ENCODE results near the gene CHMP1A. TPM values are rescaled to one million over a fixed set of nuclear protein-coding genes. Genes with fewer than 3 reads are reported as not detected.
A peak's percentile ranks its signal among the peaks of the same experiment; 100 is the strongest.
"Not testable (repeated sequence)": the region's sequence is repeated elsewhere in the genome, so short reads cannot be mapped to it uniquely, and the experiment has no call there.

CHMP1A gene
- 61.0 and 103 TPM in 2 replicates for total RNA-seq (2014; rRNA removed; shearing (Covaris generic))

- peak; percentile 82 for DNase-seq (ENCODE audit: low read depth)
These were observed at the start of gene CHMP1A, which contains the start of gene SPATA33 for GRCh38 chr16:89657442-89658220. Gene CHMP1A (minus strand): TSS chr16:89657708. CDS start chr16:89657588, 120 bp downstream. Gene SPATA33 (plus strand): TSS chr16:89657836. CDS start chr16:89657912, 76 bp downstream.

GRCh38 chr16:89706518-89707260 lies 49.2 kb upstream of the CHMP1A start:
- DNase-seq (ENCODE audit: low read depth) = no peak

DNA sequence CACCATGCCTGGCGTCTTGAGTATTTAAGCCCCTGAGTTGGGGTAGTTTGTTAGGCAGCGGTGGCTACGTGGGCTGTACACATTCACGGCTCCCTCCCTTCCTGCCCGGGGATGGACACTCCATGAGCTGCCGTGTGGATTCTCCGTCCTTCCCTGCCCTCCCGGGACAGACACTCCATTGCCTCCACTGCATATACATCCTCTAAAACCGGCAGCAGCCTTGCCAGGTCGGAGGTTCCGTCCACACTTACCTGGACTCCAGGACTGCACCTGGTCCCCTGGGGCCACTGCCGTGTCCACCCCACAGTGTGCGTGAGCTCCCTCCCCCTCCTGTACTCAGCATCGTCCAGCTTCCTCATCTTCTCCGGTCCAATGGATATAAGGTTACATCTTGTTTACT lies 47.5 kb upstream of the CHMP1A start:
- DNase-seq (ENCODE audit: low read depth) = no peak

DNA sequence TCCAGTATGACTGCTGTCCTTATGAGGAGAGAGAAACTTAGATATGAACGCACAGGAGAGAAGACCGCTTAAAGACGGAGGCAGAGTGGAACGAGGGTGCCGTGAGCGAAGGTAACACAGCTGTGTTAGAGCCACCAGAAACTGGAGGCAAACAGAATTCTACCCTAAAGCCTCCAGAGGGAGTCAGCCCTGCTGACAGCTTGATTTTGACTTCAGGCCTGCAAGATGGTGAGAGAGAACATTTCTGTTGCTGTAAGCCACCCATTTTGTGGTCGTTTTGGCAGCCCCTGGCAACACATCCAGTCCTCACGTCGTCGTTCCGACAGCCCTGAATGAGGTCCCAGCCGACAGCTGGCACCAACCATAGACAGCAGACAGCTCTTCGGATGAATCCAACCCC lies 46.8 kb upstream of the CHMP1A start:
- DNase-seq (ENCODE audit: low read depth) = no peak

GRCh38 chr16:89701425-89702406 lies 44.2 kb upstream of the CHMP1A start, which contains the start of gene SPATA2L:
Gene SPATA2L (minus strand): TSS chr16:89701705. CDS start chr16:89701232, 473 bp downstream.
- peak; percentile 90 for DNase-seq (ENCODE audit: low read depth)

DNA sequence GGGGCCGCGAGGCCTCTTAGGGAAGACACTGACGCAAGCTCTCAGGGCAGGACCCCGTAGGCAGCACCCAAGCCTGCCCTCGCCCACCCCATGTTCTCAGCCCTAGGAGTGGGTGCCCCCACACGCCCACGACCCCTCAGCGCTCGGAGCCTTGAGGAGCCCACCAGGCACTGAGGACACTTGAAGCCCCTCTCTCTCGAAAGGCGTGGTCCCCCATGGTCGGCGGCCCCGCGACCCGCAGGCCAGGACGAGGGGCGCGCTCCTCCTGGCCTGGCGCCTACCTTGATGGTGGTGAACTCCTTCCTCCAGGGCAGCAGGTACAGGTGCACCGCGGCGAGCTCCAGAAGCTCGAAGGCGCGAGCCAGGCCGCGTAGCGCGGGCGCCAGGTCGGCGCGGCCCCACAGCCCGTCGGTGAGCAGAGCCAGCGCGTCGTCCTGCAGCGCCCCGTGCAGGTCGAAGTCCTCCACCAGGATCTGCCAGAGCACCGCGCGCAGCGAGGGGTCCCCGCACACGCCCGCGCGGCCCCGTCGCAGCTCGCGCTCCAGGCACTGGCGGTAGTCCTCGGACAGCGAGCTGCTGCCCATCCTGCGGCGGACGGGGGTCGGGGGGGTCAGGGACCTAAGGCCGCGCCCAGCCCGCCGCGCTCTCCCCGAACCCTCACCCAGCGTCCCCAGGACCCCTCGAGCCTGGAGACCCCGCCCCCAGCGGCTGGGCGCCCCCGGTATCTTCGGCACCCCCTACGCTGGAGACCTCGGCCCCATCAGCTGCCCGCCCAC lies 43.3 kb upstream of the CHMP1A start:
- DNase-seq (ENCODE audit: low read depth) = peak; percentile 55

- DNase-seq (ENCODE audit: low read depth) = peak; percentile 98
These were observed 42.7 kb upstream of the CHMP1A start for GRCh38 chr16:89700100-89700648.

DNA sequence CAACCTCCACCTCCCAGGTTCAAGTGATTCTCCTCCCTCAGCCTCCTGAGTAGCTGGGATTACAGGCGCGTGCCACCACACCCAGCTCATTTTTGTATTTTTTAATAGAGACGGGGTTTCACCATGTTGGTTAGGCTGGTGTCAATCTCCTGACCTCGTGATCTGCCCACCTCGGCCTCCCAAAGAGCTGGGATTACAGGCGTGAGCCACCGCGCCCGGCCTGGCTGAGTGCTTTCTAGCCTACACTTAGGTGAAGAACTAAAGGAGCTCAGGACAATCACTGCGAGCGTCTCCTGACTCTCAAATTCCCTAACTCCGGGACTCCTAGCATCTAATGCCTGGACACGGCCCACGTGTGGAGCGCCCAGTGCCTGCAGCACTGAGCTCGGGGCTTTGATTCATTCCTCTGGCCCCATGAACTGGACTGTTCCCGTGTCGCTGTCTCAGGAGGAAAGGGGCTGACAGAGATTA lies 42.2 kb upstream of the CHMP1A start:
- DNase-seq (ENCODE audit: low read depth) = not testable (repeated sequence)

DNA sequence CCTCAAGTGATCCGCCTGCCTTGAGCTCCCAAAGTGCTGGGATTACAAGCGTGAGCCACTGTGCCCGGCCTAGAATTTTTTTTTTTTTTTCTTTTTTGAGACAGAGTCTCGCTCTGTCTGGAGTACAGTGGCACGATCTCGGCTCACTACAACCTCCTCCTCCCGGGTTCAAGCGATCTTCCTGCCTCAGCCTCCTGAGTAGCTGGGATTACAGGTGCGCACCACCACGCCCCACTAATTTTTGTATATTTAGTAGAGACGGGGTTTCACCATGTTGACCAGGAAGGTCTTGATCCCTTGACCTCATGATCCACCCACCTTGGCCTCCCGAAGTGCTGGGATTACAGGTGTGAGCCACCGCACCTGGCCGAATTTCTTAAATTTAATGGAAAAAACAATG lies 41.2 kb upstream of the CHMP1A start:
- DNase-seq (ENCODE audit: low read depth) = not testable (repeated sequence)

GRCh38 chr16:89697616-89698331 lies 40.3 kb upstream of the CHMP1A start:
- no peak for DNase-seq (ENCODE audit: low read depth)

- no peak for DNase-seq (ENCODE audit: low read depth)
These were observed 39.7 kb upstream of the CHMP1A start for GRCh38 chr16:89697161-89697615.

DNA sequence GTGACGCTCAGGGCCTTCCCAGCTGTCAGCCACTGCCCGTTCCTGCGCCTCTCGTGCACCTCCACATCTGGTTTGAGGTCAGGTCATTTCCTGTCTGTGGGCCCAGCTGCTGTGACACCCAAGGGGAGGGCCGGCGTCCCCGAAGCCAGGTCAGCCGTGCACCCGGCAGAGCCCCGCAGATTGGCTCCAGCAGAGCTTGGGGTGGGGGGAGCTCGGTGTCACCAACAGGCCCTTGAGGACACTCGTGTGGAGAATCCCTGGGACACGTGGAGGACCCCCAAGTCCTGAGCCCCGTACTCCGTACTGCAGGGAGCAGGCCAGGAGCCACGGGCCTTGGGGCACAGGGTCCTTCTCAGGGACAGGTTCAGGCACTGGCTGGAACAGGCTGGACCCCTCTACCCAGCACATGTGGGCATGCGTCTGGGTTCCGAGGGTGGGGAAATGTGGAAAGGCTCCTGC lies 39.2 kb upstream of the CHMP1A start:
- no peak for DNase-seq (ENCODE audit: low read depth)

DNA sequence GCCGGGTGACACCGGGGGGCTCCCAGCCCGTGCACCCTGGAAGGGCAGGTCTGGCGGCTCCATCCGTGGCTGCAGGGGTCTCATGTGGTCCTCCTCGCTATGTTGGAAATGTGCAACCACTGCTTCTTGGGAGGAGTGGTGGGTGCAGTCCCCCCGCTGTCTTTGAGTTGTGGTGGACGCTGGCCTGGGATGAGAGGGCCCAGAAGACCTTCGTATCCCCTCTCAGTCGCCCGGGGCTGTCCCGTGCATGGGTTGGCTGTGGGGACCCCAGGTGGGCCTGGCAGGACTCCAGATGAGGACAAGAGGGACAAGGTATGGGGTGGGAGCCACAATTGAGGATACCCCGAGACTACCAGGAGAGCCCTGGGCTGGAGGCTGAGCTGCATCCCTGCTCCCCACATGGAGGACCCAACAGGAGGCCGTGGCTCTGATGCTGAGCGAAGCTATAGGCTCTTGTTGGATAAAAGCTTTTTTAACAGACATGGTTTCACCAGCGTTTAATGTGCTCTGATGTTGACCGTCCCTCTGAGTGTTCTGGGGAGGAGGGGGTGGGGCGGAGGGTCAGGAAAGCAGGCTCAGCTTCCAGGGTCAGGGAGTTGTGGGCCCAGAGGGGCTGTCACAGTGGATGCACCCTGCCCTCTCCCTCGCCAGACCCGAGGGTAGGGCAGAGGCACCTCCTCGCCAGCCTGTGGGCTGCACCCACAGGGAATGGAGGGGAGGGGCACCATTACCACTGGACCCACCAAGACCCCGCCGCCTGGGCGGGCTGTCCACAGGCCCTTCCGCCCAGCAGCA lies 38.6 kb upstream of the CHMP1A start:
- no peak for DNase-seq (ENCODE audit: low read depth)

DNA sequence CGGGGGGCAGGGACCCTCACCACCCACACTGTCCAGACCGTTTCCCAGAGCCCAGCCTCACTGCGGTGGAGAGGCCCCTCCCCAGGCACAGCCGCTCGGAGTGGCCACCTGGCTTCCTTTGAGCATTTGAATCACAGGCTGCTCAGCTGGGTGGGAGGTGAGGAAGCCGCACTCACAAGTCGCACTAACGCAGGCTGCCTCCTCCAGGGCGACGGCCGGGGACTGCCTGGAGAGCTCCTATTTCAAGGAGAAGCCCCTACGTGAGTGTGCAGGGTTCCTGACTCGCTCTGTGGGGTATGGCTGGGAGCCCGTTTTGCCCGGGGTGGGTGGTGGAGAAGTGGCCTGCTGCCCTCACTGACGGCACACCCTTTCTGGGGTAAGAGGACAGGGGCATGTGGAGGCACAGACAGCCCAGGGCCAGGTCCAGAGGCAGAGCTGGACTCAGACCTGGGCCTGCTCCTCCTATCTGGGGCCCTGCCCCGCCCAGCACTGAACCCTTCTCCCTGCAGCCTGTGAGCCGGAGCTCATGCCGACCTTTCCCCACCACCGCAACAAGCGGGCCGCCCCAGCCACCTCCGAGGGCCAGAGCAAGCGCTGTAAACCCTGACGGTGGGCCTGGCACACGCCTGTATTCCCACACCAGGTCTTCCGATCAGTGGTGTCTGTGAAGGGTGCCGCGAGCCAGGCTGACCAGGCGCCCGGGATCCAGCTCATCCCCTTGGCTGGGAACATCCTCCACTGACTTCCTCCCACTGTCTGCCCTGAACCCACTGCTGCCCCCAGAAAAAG lies 37.8 kb upstream of the CHMP1A start:
- no peak for DNase-seq (ENCODE audit: low read depth)

DNA sequence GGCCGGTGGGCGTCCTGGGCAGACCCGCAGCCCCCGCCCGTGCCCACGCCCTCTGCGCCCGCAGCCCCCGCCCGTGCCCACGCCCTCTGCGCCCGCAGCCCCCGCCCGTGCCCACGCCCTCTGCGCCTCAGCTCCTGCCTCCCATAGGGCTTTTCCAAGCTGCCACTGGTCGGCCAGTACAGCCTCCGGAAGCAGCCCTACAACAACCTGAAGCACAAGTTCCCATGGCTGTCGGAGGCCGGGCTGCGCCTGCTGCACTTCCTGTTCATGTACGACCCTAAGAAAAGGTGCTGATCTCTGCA lies 37.2 kb upstream of the CHMP1A start:
- DNase-seq (ENCODE audit: low read depth) = not testable (repeated sequence)

GRCh38 chr16:89693931-89694783 lies 36.6 kb upstream of the CHMP1A start:
- DNase-seq (ENCODE audit: low read depth) = no peak

GRCh38 chr16:89693289-89693731 lies 35.8 kb upstream of the CHMP1A start:
- no peak for DNase-seq (ENCODE audit: low read depth)
